Epidermal melanocyte (primary cell): ENCODE results near the gene ATG16L2.
A peak's percentile ranks its signal among the peaks of the same experiment; 100 is the strongest.
"Not testable (repeated sequence)": the region's sequence is repeated elsewhere in the genome, so short reads cannot be mapped to it uniquely, and the experiment has no call there.

Experiments used
- DNase-seq: peaks from one replicate; pipeline ENCODE4 v3.0.0; 2011; ENCODE audit warnings: low spot score; ENCODE audit not compliant: insufficient read length

The ATG16L2 gene

DNA sequence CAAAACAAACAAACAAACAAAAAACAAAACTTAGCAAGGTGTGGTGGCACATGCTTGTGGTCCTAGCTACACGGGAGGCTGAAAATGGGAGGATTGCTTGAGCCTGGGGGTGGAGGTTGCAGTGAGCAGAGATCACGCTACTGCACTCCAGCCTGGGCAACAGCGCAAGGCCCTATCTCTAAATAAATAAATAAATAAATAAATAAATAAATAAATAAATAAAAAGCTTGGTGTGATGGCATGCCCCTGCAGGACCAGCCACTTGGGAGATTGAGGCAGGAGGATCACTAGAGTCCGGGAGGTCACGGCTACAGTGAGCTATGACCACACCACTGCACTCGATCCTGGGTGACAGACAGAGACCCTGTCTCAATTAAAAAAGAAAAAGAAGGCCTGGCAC is 11.4 kb upstream of the ATG16L2 start:
- no peak for DNase-seq

DNA sequence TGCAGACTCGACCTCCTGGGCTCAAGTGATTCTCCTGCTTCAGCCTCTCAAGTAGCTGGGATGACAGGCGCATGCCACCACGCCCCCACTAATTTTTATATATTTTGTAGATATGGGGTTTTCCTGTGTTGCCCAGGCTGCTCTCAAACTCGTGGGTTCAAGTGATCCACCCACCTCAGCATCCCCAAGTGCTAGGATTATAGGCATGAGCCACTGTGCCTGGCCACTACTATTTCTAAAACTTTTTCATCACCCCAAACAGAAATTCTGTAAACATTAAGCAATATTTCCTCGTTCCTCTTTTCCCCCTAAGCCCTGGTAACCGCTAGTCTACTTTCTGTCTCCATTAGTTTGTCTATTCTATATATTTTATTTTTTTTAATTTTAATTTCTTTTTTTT is 9.0 kb upstream of the ATG16L2 start:
- no peak for DNase-seq

DNA sequence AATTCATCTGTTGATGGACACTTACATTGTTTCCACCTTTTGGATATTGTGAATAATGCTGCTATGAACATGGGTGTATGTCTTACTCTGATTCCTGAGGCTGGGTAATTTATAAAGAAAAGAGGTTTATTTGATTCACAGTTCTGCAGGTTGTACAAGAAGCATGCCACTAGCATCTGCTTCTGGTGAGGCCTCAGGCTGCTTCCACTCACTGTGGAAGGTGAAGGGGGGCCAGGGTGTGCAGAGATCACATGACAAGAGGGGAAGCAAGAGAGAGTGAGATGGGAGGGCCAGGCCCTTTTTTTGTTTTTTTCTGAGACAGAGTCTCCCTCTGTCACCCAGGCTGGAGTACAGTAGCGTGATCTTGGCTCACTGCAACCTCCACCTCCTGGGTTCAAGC is 7.8 kb upstream of the ATG16L2 start:
- not testable (repeated sequence) for DNase-seq

DNA sequence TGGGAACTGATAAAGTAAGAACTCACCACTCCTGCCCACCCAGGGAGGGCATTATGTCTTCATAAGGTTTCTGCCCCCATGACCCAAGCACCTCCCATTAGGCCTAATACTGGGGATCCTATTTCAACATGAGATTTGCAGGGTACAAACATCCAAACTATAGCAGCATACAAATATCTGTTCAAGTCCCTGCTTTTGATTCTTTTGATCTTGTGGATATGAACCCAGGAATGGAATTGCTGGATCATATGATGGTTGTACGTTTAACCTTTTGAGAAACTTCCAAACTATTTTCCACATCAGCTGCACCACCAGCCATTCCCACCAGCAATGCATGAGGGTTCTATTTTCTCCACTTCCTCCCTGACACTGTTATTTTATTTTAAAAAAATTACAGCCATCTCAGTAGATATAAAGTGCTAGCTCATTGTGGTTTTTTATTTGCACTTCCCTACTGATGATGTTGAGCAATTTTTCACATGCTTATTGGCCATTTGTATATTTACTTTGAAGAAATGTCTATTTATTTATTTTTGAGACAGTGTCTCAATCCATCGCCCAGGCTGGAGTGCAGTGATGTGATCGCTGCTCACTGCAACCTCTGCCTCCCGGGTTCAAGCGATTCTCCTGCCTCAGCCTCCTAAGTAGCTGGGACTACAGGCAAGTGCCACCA is 7.1 kb upstream of the ATG16L2 start:
- DNase-seq, result peak; percentile 5

DNA sequence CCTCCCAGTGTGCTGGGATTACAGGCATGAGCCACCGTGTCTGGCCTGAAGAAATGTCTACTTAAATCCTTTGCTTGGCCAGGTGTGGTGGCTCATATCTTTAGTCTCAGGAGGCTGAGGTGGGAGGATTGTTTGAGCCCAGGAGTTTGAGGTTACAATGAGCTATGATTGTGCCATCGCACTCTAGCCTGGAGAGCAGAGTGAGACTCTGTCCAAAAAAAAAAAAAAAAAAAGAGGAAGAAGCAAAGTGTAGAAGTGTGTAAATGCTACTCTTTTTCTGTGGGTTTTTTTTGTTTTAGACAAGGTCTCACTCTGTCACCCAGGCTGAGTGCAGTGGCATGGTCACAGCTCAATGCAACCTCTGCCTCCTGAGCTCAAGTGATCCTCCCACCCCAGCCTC is 6.4 kb upstream of the ATG16L2 start:
- no peak for DNase-seq

DNA sequence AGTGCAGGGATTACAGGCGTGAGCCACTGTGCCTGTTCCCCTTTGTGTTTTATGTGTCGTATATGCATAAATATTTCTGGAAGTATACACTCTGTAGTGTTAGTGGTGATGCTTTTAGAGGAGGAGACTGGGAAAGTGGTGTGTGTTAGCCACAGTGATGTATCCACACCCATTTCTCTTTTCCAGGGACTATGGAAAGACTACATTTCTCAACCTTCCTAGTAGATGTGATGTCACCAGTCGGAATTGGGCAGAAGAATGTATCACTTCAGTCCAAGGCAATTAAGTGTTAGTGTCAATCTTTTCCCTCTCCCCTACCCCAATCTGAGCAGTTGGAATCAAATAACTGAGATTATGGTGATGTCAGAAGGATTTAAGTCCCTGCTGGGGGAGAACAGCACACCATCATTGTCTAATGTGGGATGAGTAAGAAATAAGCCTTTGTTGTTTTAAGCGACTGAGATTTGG is 5.8 kb upstream of the ATG16L2 start:
- DNase-seq, result no peak

DNA sequence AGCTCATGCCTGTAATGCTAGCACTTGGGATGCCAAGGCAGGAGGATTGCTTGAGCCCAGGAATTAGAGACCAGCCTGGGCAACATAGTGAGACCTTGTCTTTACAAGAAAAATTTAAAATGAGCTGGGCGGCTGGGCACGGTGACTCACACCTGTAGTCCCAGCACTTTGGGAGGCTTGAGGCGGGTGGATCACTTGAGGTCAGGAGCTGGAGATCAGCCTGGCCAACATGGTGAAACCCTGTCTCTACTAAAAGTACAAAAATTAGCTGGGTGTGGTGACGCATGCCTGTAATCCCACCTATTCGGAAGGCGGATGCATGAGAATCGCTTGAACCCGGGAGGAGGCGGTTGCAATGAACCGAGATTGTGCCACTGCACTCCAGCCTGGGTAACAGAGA is 2.5 kb upstream of the ATG16L2 start:
- not testable (repeated sequence) for DNase-seq

DNA sequence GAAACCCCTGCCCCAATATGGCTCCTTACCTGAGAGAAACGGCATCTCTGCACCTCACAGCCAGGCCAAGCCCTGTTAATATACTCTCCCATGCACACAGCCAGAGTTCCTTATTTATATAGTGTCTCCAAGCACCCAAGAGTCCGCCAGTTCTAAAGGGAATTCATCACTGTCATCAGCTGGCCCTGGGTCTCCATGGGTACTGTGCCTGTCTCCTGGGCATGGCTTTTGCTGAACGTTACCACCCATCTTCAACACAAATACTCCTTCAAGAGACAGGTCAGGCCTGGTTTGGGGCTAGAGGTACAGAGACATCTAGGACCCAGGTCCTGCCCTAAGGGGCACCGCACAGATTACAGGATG is 1.6 kb upstream of the ATG16L2 start:
- DNase-seq, result no peak

DNA sequence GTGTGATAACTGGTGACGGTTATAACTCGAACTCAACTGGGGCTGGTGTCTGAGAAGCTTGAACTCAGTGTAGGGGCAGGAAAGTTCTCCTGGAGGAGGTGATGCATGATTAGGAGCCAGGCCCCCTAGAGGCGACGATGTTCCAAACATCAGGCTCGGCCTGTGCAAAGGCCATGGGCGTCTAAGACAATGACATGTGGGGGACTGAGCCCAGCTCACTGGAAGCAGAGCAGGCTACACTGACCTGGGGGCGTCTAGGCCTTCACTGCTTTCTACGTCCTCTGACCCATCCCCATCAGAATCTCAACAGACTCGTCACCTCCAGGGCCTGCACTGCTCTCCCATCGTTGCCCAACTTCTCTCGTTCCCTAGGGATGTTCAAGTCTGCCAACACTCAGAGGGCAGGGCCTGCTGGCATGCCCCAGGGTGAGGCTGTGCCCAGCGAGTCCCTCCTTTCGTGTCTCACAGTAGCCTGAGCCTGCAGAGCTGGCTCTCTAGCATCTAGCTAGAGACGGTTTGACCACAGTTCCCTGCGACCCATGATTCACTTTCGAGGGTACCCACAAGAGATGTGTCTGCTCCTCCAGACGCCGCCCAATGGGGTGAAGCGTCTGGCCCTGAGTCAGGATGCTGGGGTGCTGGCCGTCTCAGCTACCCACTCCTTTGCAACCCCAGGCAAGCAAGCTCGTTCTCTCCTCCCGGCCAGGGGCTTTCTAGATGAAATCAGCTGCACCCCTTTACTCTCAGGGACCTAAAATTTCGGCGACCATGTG is 1.1 kb upstream of the ATG16L2 start:
- DNase-seq, result peak; percentile 64

DNA sequence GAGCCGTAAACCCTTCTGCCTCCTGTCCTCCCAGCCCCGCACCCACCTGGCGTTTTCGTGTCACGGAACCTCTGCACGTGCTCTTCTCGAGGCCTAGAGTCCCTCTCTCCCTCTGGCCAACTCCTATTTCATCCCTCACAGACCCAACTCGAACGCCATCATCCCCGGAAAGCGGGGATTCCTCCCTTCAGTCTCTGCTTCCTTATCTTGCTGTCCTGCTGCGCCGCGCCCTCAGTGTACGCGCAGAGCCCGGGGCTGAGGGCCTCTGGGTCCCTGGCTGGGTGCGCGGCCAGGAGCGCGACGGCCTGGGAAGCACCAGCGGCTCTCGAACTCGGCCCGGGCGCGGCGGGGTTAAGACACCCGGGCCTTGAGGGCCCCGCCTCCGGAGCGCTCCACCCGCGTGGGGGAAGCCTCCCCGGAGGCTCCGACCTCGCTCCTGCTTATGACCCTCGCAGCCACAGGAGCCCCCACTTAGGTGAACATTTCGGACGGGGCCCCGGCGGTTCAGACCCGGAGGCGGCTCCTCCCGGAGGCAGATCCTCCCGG is 398 bp upstream of the ATG16L2 start:
- DNase-seq, result peak; percentile 82

DNA sequence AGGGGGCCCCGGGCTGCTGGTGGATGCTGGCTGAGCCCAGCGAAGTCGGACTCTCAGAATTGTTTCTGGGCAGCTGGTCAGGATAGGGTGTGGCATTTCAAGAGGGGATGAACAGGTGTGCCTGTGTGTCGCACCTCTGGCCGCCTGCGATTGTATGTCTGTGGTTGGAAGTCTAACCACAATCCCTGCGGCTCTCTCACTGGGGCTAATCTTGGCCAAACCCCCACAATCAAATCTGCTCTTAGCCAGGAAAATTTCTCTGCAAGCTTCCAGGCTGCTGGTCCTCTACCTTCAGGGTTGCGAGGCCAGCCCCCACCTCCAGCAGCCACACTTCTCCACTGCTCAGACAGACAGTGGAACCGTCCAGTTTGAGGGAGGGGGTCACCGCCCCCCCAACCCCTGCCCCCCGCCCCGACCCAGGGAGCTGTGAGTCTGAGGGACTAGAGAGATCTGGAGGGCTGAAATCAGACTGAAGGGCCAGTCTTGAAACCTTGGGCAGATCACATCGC is 953 bp downstream of the ATG16L2 start:
- DNase-seq, result no peak

DNA sequence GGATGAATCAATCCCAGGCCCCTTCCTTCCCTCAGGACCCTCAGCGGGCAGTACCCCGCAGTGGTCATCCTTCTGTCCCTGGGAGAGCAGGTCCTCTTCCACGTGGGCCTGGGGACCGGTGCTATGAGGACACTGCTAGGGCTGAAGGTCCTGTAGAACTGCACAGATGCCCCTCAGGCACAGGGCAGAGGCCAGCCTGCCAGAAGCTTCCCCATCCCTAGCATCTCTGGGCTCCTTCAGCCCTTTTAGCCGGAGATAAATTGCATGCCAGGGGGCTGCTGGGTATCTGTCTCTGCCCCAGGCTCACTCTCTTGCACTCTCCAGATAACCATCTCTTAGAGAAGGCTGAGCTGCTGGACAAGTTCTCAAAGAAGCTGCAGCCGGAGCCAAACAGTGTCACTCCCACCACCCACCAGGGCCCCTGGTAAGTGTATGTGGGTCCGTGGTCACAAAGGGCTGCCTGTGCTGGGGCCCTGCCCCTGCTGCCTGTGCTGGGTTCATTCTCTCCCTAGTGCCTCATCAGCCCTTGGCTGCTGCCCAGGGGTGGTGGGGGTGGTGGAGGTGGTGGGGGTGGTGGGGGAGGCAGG is 2.3 kb downstream of the ATG16L2 start:
- no peak for DNase-seq

DNA sequence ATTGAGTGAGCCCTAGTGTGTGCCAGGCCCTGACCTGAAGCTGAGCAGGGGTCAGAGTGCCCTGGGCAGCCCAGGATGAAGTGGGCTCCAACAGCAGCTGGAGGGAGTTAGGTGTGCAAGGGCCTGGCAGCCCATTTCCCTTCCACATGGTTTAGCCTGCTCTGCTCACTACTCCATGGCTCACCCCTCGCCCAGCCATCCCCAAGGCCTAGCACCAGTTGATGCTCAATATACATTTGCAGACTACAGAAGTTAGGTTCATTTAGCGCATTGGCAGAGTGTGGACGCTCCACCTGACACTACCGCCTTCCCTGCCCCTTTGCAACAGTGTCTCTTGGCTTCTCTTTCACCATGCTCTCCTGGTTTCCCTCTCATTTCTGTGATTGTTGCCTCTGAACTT is 3.8 kb downstream of the ATG16L2 start:
- DNase-seq, result no peak

DNA sequence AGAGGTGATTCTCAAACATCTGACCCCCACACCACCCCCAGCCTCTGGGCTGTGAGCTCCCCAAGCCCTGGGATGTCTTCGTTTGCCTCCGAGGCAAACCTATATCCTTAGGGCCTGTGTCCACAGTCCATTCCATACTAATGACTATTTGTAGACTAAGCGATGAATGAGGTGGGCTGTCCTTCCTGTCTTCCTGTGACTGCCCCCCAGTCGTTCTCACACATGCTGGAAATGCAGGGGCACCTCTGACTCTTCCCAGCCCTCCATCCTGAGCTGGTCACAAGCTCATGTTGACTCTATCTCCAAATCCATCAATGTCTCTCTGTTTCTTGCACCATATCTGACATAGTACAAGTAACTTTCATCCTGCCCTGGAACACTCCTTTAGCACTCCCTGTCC is 4.8 kb downstream of the ATG16L2 start:
- no peak for DNase-seq

DNA sequence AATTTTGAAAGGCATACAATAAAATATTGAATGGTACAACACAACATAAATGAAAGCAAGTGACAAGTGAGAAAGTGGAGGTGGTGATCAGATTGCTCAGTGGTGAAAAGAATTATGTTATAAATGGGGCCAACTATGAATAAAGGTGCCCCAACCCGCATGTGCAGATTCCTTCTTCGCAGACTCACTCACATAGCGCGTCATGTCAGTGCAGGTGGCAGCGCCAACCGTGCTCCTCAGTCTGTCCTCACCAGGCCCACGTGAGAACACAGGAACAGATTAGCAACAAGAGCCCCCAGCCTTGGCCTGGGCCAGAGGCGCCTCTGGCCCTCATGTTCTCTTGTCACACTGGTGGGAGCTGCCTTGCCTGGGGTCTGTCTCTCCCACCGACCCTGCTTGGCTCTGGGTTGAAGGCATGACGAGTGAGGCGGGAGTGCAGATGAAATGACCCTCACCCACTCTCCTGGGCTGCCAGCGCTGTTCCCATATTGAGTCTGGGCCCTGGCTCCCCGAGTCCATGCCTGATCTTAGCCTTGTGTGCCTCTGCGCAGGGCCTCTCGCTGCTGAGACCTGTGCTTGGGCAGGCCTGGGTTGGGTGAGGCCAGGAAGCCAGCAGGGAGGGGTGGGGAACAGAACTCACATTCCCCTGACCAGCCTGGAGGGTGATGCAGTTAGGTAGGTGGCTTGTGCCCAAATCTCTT is 6.4 kb downstream of the ATG16L2 start:
- no peak for DNase-seq

DNA sequence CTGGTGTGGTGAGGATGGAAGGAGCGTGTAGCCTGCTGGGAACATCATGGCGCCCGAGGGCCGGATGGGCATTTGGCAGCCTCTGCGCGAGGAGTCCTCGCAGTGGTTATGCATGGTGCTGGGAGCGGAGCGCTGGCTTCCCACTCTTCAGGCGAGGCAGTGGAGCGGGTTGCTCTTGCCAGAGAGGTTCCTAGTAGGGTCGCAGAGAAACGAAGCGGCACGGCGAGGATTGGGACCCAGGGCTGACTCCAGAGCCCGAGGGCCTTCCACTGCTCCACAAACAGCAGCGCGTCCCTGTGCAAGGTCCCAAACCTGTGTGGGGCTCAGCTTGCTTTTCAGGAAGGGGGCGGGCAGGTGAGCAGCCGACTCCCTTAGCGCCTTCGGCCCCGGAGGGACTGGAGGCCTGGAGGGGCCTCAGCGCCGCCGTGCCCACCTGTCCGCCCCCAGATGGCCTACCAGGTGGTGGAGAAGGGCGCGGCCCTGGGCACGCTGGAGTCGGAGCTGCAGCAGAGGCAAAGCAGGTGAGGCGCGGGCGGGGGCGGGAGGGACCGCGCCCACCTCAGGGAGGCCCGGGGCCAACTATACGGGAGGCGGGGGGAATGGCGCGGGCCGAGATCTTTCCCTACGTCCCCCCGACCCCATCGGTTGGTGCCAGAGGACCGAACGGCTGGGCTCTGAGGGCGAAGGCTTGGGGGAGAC is 7.2 kb downstream of the ATG16L2 start:
- DNase-seq, result no peak

DNA sequence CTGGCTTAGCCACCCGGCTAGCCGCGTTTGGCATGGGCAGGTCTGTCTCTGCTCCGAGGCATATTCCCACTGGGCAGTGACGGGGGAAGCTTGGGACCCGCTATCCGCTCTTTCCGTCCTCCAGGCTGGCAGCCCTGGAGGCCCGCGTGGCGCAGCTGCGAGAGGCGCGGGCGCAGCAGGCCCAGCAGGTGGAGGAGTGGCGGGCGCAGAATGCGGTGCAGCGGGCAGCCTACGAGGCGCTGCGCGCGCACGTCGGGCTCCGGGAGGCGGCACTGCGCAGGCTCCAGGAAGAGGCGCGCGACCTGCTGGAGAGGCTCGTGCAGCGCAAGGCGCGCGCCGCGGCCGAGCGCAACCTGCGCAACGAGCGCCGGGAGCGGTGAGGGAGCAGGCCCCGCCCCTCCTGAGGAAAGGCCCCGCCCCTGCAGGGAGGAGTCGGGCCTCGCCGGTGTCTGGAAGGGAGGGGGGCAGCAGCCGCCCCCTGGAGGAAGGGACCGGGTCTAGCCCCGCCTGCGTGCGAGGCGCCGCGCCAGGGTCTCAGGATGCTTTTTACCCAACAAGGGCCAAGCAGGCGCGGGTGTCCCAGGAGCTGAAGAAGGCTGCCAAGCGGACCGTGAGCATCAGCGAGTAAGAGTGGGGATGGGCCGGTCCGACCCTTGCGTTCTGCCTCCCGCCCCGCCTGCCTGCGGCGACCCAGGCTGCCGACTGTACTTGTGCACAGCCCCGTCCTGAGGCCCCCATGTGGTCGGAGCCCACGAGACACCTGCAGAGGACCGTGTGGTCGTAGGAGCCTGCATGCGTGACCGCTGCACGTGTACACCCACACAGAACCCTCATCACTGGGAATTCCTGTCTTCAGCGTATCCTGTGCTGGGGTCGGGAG is 7.9 kb downstream of the ATG16L2 start:
- peak; percentile 81 for DNase-seq

DNA sequence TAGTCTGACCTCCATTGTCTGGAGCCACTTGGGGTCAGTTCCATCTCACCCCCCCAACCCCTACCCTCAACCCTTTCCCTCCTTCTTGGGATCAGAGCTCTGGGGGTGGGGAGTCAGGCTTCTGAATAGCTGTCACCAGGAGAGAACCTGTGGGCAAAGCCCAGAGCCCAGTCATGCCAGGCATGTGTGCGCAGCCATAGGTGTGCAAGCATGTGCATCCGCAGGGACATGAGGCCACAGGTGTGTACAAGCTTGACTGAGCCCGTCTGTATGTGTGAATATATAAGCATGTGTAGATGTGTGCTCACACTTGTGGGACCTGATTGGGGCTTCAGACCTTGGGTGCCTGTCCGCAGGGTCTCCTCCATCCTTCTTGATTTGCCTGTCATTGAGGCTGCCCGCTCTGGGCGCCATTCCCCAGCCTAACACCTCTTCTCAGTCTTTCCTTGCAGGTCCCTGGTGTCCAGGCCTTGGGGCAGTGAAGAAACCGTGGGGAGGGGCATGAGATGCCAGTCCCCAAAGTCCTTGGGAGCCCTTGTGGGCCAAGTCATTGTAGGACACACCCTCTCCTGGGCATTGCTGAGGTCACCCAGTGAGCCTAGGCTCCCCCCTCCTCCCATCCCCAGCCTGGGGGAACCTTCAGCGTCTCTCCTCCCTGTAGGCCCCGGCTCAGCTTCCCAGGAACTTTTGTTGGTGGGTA is 9.0 kb downstream of the ATG16L2 start:
- no peak for DNase-seq

DNA sequence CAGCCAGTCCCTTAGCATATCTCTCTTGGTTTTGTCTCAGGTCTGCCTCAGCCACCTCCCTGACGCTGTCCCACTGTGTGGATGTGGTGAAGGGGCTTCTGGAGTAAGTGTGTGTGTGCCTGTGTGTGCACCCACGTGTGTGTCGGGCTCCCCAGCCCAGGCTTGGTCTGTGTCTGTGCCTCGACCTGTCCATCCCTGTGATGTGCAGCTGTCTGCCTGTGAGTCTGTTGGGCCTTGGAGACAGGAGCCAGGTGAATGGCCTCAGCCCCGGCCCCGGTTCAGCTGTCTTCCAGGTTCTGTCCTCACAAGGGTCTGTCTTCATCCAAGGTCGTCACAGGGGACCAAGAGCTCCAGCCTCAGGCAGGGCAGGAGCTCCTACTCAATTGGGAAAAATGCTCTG is 9.8 kb downstream of the ATG16L2 start:
- no peak for DNase-seq
